ENCODE results near the gene TRPV4. TPM values are rescaled to one million over a fixed set of nuclear protein-coding genes. Genes with fewer than 3 reads are reported as not detected.

Gene TRPV4
- total RNA-seq, 1 donor from 2014 or later: 1.7 TPM

DNA sequence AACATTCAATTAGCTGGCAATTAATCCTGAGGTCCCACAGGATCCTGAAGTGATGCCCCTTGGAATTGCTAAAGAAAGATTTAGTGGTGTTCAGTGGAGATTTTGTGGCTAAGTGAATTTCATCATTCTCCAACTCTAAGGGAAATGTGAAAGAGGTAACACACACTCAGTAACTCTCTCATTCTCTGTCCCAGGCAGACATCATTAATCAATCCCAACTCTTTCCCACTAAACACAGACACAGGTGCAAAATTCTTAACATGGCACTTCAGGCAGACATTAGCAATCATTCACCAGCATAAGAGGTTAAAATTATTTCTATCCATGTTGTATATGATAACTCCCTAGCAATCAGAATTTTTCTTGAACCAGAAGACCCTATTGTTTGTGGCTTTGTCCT, 40.2 kb downstream of the TRPV4 start:
- TF ChIP-seq, protein P1, sequence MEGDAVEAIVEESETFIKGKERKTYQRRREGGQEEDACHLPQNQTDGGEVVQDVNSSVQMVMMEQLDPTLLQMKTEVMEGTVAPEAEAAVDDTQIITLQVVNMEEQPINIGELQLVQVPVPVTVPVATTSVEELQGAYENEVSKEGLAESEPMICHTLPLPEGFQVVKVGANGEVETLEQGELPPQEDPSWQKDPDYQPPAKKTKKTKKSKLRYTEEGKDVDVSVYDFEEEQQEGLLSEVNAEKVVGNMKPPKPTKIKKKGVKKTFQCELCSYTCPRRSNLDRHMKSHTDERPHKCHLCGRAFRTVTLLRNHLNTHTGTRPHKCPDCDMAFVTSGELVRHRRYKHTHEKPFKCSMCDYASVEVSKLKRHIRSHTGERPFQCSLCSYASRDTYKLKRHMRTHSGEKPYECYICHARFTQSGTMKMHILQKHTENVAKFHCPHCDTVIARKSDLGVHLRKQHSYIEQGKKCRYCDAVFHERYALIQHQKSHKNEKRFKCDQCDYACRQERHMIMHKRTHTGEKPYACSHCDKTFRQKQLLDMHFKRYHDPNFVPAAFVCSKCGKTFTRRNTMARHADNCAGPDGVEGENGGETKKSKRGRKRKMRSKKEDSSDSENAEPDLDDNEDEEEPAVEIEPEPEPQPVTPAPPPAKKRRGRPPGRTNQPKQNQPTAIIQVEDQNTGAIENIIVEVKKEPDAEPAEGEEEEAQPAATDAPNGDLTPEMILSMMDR (IDR thresholded peaks at IDR 0.05; ENCODE audit: insufficient read depth, low read length, poor library complexity, severe bottlenecking): no peak
- Histone ChIP-seq H3K36me3 (ENCODE audit: control insufficient read depth, insufficient read depth, low read length) (no peaks in the 10 kb centered on the region), H3K27me3 (ENCODE audit: control insufficient read depth, insufficient read depth, low read length) (no peaks in the 10 kb centered on the region), H3K4me3 (ENCODE audit: low read depth, low read length) (no peak overlapping the region)
- no peak for DNase-seq (ENCODE audit: low read depth)

DNA sequence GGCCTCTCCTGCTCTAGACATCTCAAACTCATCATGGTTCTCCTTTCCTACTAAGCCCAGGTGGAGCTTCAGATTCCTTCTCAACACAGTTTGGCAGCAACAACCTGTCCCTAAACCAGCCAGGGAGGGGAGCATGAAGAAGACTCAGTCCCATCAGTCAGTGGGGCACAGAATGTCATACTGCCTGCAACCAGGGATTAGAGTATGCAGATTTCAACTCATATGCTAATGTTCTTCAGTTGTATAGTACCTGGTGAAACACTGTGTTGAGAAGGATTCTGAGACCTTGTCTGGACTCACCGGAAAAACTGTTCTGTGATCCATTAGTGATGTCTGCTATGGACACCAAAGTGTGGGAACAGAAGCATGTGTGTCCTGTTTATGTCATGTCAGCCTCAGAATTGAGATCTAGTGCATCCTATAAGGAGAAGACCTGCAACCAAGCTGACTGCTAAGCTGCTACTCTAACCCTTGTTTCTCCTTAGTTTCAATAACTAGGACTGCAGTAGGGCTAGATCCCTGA, 43.6 kb downstream of the TRPV4 start:
- Histone ChIP-seq H3K36me3 (ENCODE audit: control insufficient read depth, insufficient read depth, low read length) (no peaks in the 10 kb centered on the region), H3K4me3 (ENCODE audit: low read depth, low read length) (no peak overlapping the region), H3K27me3 (ENCODE audit: control insufficient read depth, insufficient read depth, low read length) (no peaks in the 10 kb centered on the region)
- TF ChIP-seq, protein P1 (IDR thresholded peaks at IDR 0.05; ENCODE audit: insufficient read depth, low read length, poor library complexity, severe bottlenecking): no peak
- DNase-seq (ENCODE audit: low read depth): no peak

DNA sequence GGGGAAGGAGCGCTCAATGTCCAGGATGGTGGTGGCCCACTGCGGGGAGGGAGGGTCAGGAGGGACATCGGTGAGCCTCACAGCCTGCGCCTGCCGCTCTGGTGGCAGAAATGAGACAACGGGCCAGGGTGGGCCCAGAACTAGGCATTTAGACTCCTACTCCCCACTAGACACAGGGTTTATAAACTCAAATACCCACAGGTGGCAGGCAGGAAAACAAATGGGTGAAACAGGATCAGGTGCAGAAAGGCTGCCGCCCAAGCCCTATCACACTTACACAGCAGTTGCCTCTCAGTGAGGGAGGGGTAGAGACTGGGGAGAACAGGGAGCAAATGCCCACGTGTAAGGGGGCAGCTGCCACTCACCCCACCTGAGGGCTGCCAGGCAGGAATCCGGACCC, 46.4 kb downstream of the TRPV4 start:
- no peaks in the 10 kb centered on the region for H3K36me3 ChIP-seq (ENCODE audit: control insufficient read depth, insufficient read depth, low read length)
- no peaks in the 10 kb centered on the region for H3K27me3 ChIP-seq (ENCODE audit: control insufficient read depth, insufficient read depth, low read length)
- TF ChIP-seq, protein P1 (IDR thresholded peaks at IDR 0.05; ENCODE audit: insufficient read depth, low read length, poor library complexity, severe bottlenecking): no peak
- DNase-seq (ENCODE audit: low read depth): no peak
- H3K4me3 ChIP-seq (ENCODE audit: low read depth, low read length): no peak overlapping the region

DNA sequence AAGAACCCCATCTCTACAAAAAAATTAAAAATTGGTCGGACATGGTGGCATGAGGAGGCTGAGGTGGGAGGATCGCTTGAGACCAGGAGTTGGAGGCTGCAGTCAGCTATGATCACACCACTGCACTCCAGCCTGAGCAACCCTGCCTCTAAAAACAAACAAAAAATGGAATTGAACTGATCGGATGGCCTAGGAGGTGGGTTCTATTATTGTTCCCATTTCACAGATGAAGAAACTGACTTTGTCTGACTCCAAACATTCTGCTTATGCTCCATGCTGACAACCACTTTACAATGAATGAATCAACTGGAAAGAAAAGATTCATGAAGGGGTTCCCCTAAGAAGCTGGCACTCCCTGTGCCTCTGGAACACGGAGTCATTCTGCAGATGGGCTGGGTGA, 47.3 kb downstream of the TRPV4 start:
- Histone ChIP-seq H3K4me3 (ENCODE audit: low read depth, low read length) (no peak overlapping the region), H3K27me3 (ENCODE audit: control insufficient read depth, insufficient read depth, low read length) (no peaks in the 10 kb centered on the region), H3K36me3 (ENCODE audit: control insufficient read depth, insufficient read depth, low read length) (no peaks in the 10 kb centered on the region)
- DNase-seq (ENCODE audit: low read depth): no peak
- TF ChIP-seq, protein P1 (IDR thresholded peaks at IDR 0.05; ENCODE audit: insufficient read depth, low read length, poor library complexity, severe bottlenecking): no peak

DNA sequence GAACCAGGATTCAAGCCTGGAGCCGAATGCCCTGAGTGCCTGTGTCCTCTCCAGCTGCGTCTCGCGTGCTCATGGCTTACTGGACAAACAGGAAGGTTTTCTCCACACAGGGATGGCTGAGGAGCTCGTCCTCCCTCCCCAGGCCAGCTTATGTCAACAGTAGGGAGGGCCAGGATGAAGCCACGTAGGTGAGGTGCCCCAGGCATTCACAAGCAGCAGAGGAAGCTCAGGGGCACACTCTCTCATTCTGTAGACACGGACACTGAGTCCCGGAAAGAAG, 49.3 kb downstream of the TRPV4 start:
- H3K36me3 ChIP-seq (ENCODE audit: control insufficient read depth, insufficient read depth, low read length): no peaks in the 10 kb centered on the region
- TF ChIP-seq, protein P1 (IDR thresholded peaks at IDR 0.05; ENCODE audit: insufficient read depth, low read length, poor library complexity, severe bottlenecking): no peak
- no peak for DNase-seq (ENCODE audit: low read depth)
- no peaks in the 10 kb centered on the region for H3K27me3 ChIP-seq (ENCODE audit: control insufficient read depth, insufficient read depth, low read length)
- no peak overlapping the region for H3K4me3 ChIP-seq (ENCODE audit: low read depth, low read length)

DNA sequence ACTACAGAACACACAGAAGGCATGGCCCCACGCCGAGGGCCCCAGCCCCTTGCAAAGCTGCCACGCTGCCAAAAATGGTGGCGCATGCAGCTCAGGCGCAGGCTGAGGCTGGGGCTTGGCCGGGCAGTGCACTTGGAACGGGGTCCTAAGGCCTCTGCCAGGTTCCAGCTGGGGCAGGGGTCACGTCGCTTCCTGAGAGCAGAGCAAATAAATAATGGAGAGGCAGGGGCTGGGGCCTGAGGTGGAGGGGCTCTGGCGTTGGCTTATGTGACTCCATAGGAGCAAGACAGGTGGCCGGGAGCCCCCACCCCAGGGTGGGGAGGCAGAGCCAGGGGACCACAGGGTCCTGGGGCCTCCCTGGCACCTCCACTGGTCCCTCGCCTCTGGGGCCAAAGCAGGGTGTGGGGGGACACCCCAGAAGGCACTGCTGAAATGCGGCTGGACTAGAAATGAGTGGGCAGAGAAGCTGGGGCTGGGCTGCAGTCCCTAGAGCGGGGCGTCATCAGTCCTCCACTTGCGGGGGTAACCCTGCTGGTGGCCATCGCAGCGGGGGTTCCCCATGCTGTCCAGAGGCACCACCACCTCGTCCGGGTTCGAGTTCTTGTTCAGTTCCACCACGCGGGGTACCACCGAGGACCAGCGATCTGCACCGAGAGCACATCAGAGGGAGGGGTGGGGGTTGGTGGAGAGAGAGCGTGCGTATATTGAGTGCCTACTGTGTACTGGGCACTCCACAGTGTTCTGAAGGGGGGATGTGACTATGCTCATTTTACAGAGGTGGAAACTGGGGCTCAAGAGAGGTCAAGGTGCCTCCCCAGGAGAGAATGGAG, 49.8 kb downstream of the TRPV4 start:
- H3K4me3 ChIP-seq (ENCODE audit: low read depth, low read length): no peak overlapping the region
- TF ChIP-seq, protein P1 (IDR thresholded peaks at IDR 0.05; ENCODE audit: insufficient read depth, low read length, poor library complexity, severe bottlenecking): no peak
- H3K27me3 ChIP-seq (ENCODE audit: control insufficient read depth, insufficient read depth, low read length): no peaks in the 10 kb centered on the region
- DNase-seq (ENCODE audit: low read depth): no peak
- no peaks in the 10 kb centered on the region for H3K36me3 ChIP-seq (ENCODE audit: control insufficient read depth, insufficient read depth, low read length)

Measured in kidney epithelial cell (primary cell).